ENCODE measurements around the gene DMBX1.

DNA sequence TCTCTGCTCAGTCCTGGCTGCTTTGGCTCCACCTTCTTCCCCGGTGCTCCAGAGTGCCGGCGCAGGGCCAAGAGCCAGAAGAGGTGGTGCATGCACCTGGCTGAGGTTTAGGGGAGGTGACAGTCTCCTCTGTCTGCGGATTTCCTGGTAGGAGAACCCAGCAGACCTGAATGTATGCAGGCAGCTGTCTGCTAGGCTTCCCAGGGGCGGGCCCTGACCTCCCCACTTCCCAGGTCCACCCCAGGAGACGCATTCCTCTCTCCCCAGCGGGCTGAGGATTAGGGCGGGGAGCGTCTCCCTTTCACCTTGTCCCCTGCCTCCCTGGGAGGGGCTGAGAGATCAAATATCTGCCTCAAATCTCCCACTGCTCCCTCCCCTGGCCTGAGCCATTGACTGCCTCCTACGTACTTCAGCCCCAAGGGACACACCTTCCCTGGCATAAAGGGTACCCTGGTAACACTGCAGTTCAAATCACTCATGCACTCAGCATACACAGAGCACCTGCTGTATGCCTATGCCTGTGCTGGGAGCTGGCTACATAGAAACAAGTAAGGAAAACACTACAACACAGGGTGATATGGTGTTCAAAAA, 27.5 kb downstream of the DMBX1 start:
- TF ChIP-seq EZH2 (IDR thresholded peaks at IDR 0.05; ENCODE audit: borderline replicate concordance, low read depth, low read length, severe bottlenecking), result no peak
- TF ChIP-seq, protein P1, sequence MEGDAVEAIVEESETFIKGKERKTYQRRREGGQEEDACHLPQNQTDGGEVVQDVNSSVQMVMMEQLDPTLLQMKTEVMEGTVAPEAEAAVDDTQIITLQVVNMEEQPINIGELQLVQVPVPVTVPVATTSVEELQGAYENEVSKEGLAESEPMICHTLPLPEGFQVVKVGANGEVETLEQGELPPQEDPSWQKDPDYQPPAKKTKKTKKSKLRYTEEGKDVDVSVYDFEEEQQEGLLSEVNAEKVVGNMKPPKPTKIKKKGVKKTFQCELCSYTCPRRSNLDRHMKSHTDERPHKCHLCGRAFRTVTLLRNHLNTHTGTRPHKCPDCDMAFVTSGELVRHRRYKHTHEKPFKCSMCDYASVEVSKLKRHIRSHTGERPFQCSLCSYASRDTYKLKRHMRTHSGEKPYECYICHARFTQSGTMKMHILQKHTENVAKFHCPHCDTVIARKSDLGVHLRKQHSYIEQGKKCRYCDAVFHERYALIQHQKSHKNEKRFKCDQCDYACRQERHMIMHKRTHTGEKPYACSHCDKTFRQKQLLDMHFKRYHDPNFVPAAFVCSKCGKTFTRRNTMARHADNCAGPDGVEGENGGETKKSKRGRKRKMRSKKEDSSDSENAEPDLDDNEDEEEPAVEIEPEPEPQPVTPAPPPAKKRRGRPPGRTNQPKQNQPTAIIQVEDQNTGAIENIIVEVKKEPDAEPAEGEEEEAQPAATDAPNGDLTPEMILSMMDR (IDR thresholded peaks at IDR 0.05; ENCODE audit: borderline replicate concordance, extremely low read depth, low read length, poor library complexity, severe bottlenecking), result no peak
